OCI-LY7 (cell line): ENCODE measurements around the gene ZBTB11.

Experiments
- EZH2phosphoT487 ChIP-seq: fragments of 200-600 bp; sonication (generic); IDR thresholded peaks from 2 replicates; pipeline ENCODE4 v1.6.1; 2018; ENCODE audit warnings: low read depth, borderline replicate concordance, mild to moderate bottlenecking, mixed run types, antibody characterized with exemption, low read length, moderate library complexity, mixed read lengths
- TF ChIP-seq, protein P1 (sequence below): fragments of 200-600 bp; sonication (generic); conservative IDR thresholded peaks from 2 replicates; pipeline ENCODE4 v1.5.1; 2014; ENCODE audit warnings: mild to moderate bottlenecking, antibody characterized with exemption, low read length, moderate library complexity, mixed read lengths

GRCh38 chr3:101719604-101720185 is 42.8 kb upstream of the ZBTB11 start:
- TF ChIP-seq, protein P1, sequence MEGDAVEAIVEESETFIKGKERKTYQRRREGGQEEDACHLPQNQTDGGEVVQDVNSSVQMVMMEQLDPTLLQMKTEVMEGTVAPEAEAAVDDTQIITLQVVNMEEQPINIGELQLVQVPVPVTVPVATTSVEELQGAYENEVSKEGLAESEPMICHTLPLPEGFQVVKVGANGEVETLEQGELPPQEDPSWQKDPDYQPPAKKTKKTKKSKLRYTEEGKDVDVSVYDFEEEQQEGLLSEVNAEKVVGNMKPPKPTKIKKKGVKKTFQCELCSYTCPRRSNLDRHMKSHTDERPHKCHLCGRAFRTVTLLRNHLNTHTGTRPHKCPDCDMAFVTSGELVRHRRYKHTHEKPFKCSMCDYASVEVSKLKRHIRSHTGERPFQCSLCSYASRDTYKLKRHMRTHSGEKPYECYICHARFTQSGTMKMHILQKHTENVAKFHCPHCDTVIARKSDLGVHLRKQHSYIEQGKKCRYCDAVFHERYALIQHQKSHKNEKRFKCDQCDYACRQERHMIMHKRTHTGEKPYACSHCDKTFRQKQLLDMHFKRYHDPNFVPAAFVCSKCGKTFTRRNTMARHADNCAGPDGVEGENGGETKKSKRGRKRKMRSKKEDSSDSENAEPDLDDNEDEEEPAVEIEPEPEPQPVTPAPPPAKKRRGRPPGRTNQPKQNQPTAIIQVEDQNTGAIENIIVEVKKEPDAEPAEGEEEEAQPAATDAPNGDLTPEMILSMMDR: no peak
- no peak for TF ChIP-seq EZH2phosphoT487
